COLO668 (cell line): ENCODE data around the gene PDCD7.
"Not testable (repeated sequence)": the region's sequence is repeated elsewhere in the genome, so short reads cannot be mapped to it uniquely, and the experiment has no call there.

Experiments
- DNase-seq: peaks from one replicate; lab custom pipeline; 2025; ENCODE audit not compliant: unreplicated experiment; lab: John Stamatoyannopoulos, UW

Gene PDCD7

DNA sequence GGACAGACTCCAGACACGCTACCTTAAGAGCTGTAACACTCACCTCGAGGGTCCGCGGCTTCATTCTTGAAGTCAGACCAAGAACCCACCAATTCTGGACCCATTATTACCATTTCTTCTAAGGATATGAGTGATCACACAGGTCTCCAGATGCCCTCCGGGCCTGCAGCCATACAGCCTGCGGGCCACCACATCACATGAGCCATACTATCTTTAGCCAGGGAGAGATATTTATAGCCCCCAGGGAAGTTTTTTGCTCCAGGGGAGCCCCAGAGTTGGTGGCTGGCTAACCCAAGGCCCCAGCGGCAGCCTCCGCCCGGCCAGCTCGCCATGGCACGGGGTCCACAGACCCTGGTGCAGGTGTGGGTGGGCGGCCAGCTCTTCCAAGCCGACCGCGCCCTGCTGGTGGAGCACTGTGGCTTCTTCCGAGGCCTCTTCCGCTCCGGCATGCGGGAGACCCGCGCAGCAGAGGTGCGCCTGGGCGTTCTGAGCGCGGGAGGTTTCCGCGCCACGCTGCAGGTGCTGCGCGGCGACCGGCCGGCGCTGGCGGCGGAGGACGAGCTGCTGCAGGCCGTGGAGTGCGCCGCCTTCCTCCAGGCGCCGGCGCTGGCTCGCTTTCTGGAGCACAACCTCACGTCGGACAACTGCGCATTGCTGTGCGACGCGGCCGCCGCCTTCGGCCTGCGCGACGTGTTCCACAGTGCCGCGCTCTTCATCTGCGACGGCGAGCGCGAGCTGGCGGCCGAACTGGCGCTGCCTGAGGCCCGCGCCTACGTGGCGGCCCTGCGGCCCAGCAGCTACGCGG is 56.9 kb downstream of the PDCD7 start, which contains the start of gene KBTBD13:
Gene KBTBD13, plus strand, starts transcription at position 261 of the 805 bp plus-strand sequence. Its CDS starts 70 bp downstream, at position 331.
- no peak for DNase-seq

DNA sequence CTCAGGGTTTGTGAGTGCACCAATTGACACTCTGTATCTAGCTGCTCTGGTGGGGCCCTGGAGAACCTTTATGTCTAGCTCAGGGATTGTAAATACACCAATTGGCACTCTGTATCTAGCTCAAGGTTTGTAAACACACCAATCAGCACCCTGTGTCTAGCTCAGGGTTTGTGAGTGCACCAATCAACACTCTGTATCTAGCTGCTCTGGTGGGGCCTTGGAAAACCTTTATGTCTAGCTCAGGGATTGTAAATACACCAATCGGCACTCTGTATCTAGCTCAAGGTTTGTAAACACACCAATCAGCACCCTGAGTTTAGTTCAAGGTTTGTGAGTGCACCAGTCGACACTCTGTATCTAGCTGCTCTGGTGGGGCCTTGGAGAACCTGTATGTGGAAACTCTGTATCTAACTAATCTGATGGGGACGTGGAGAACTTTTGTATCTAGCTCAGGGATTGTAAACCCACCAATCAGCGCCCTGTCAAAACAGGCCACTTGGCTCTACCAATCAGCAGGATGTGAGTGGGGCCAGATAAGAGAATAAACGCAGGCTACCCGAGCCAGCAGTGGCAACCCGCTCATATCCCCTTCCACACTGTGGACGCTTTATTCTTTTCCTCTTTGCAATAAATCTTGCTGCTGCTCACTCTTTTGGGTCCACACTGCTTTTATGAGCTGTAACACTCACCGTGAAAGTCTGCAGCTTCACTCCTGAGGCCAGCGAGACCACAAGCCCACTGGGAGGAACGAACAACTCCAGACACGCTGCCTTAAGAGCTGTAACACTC is 57.8 kb downstream of the PDCD7 start:
- DNase-seq, result not testable (repeated sequence)

- not testable (repeated sequence) for DNase-seq
Observed at GRCh38 chr15:65074946-65075345, 58.7 kb downstream of the PDCD7 start.

DNA sequence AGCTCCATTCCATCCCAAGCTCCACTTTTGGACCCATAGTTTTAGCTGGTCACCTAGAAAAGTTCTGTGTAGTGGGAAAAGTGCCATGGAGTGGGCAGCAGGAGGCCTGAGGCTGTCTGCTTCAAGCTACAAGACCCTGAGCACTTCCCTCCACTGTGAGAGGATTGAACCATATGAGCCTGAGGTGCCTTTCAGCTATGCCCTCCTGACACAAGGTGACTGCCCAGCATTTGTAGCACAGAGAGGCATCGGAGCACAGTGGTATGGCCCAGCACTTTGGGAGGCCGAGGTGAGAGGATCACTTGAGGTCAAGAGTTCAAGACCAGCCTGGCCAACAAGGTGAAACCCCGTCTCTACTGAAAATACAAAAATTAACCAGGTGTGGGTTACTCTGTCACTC is 61.0 kb downstream of the PDCD7 start:
- DNase-seq, result no peak

DNA sequence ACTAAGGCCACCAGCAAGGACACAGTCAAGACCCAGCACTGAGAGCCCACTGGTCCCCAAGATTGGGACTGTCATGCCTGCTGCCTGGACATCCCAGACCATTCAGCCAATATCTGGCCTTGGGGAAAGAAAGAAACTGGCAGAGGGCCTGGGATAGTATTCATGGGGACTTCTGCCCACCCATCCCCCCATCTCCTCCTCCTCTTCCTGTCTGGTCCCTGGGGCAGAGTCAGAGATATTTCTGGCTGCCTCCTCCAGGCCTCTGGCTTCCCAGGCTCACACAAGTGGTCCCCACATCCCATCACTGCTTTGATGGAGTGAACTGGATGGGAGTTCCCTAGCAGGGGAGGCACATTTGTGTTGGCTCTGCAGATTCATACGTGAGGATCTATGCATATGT is 61.6 kb downstream of the PDCD7 start:
- no peak for DNase-seq

- DNase-seq, result no peak
Observed at GRCh38 chr15:65071381-65071811, 62.2 kb downstream of the PDCD7 start.

DNA sequence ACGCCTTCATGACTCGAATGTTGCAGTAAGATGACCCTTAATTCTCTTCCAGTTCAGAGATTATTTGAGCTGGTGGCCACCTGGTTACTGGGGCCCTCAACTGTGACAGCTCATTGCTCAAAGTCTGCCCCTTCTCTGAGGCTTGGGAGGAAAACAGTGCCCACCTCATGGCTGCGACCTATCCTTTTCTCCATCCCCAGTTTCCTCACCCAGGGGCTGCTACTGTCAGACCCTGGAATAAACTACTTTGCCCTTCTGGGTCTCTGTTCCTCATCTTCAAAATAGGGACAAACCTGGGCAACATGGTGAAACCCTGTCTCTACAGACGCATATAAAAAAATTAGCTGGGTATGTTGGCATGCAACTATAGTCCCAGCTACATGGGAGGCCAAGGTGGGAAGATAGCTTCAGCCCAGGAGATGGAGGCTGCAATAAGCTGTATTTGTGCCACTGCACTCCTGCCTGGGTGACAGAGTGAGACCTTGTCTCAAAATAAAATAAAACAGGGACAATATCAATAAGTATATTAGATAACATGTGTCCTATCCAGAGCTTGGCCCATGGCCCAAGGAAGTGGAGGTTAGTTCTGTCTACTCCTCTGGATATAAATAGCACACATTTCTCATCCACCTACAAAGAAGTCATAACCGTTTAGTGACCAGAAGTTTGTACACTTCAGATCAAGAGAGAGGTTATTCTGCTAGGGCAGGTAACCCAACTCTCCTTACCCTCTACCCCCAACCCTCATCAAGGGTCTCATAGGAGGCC is 63.6 kb downstream of the PDCD7 start:
- no peak for DNase-seq

DNA sequence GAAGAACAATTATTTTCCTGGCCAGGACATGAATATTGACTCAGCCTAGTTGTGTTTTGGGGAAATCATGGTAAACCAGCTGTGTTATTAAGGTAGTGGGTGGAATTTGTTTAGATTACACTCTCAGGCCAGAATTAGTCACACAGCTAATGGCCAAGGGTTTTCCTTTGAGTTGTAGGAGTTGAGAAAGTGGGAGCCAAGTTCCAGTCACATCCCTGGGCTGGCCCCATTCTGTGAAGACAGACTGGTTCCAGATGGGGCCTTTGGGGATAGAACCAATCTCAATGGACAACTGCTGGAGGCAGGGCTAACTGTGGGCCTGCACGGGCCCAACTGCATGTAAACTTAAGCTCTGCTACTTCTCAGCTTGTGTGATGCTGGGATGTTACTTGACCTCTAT is 64.4 kb downstream of the PDCD7 start:
- no peak for DNase-seq

GRCh38 chr15:65068403-65068788 is 65.2 kb downstream of the PDCD7 start:
- DNase-seq, result no peak

DNA sequence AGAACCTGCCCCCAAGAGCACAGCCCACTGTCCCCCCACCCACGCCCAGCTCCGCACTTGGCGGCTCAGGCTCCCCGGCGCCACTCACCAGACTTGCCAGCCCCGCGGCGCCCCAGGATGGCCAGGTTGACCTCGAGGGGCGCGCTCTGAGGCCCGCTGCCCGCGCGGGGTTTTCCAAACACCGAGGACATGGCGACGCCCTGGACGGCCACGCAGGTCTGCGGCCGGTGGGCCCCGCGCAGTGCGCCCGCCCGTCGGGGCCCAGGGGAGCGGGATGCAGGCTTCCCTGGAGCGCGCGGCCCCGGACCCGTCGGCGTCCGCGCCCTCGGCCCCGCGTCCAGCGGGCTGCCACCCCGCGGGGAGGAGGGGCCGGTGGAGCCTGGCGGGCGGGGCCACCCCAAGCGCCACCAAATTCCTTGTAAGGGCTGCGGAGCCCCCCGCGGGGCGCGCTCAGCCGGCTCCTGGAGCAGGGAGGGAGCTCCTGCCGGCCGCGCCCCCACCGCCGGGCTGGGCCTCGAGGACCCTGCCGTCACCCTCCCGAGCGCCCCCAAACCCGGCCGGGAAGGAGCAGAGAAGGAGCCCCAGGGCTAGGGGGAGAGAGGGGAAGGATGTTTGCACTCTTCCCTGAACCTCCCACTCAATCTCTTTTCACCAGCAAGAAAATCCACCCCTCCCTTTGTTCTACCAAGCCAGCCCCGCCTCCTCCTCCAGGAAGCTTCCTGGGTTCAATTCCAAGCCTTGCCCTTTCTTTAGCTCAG is 65.8 kb downstream of the PDCD7 start, which contains the start of gene RASL12:
Gene RASL12, minus strand, starts transcription at position 347 of the 758 bp plus-strand sequence. Its CDS starts 156 bp downstream, at position 191.
- no peak for DNase-seq
